GM19463 (cell line): ENCODE data around the gene GAS6.

Experiments
- ATAC-seq: cut with Tn5 transposase; IDR thresholded peaks from one replicate; pipeline ENCODE4 v1.9.1; 2021; ENCODE audit warnings: mild to moderate bottlenecking, moderate library complexity; ENCODE audit not compliant: unreplicated experiment

The GAS6 gene

DNA sequence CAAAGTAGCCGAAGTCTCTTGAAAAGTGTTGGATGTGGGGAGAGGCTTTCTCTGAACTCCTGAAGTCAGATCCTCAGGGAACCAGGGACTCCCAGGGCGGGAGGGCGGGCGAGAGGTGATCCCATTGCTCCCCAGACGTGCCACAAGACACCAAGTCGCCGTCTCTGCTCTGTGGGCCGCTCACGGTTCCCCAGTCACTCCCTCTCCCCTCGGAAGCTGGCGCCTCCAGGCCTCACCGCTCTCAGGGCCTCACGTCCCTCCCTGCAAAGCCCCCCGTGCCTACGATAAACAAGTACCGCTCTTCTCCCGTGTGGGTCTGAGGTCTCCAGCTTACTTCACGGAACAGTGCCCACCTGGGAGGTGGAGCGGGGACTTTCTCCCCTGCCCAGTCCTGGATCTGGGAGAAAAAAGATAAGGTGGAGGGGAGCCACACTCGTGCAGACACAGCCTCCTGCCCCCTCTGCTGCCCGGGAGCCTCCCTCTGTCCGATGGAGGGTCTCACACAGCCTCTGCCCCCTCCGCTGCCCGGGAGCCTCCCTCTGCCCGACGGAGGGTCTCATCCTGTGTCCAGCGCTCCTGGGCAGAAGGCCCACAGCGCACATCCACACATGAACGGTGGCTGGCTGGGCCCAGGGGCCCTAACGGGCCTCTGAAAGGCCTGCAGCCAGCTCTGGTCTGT is 50.7 kb downstream of the GAS6 start:
- no peak for ATAC-seq

DNA sequence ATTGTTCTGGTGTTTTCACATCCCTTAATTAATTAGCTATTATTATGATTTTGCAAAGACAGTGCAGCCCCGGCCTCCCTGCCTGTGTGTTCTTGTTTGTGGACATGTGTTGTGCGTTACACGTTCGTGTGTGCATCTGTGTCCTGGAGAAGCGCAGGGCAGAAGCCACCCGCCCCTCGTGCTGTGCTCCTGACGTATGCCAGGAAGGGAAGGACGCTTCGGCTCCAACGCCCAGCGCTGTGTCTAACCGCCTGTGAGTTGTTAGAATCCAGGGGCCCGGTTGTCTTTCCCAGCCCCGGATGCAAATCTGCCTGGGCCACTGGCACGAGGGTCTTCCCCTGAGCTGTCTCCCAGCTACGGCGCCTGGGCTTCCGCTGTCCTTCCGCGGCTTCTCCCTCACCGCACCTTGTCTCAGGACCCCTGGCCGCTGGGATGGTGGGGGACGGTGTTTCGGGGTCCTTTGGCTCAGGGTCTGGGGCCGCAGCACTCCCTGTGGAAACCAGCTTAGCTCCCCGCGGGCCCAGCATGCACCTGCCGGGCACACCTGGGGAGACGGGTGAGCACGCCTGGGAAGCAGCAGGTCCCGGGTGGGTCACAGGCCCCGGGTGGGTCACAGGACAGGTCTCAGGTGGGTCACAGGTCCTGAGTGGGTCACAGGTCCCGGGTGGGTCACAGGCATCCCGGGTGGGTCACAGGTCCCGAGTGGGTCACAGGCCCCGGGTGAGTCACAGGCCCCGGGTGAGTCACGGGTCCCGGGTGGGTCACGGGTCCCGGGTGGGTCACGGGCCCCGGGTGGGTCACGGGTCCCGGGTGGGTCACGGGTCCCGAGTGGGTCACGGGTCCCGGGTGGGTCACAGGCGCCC is 51.5 kb downstream of the GAS6 start:
- ATAC-seq: no peak

DNA sequence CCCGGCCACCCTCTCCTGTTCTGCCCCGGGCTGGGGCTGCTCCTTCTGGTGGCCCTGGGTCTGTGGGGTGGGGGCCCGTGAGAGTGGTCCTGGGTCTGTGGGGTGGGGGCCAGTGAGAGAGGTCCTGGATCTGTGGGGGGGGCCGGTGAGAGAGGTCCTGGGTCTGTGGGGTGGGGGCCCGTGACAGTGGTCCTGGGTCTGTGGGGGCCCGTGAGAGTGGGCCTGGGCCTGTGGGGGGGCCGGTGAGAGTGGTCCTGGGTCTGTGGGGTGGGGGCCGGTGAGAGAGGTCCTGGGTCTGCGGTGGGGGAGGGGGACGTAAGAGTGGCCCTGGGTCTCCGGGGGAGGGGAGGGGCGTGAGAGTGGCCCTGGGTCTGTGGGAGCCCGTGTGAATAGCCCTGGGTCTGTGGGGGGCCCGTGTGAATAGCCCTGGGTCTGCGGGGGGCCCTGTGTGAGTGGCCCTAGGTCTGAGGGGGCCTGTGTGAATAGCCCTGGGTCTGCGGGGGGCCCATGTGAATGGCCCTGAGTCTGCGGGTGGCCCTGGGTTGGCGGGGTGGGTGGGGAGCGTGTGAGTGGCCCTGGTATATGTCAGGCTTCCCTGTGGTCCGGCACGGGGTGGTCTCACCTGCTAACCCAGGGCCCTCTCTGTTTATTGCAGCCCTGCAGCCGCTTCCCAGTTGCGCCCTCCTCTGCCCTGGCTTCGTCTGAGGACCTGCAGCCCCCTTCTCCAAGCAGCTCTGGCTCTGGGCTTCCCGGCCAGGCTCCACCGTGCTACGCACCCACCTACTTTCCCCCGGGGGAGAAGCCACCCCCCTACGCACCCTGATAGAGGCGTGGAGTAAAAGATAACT is 52.6 kb downstream of the GAS6 start:
- ATAC-seq: no peak

- no peak for ATAC-seq
These were observed 53.2 kb downstream of the GAS6 start for GRCh38 chr13:113810640-113811039.

GRCh38 chr13:113809934-113810333 is 53.9 kb downstream of the GAS6 start:
- ATAC-seq: no peak

DNA sequence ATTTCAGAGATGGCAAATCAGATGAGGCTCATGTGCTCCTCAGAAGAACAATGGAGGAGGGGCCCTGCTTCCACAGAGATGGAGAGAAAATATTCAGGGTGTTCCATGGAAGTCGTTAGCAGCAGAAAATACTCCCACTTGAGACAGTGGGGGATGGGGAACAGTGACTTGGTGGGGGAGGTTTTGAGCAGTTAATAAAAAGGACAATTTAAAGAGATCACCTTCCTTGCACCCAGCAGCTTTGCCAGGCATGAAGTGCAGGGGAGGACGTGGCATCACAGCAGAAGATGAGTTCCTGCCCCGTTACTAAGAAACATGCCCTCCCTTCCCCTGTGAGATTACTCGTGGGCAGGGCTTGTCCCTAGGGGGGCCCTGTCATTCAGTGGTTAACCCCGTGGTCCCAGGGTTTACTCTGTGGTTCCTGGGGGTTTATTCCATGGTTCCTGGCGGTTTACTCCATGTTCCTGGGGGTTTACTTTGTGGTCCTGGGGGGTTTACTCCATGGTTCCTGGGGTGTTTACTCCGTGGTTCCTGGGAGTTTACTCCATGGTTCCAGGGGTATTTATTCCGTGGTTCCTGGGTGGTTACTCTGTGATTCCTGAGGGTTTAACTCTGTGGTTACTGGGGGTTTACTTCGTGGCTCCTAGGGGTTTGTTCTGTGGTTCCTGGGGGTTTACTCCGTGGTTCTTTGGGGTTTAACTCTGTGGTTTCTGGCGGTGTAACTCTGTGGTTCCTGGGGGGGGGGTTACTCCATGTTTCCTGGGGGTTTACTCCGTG is 55.6 kb downstream of the GAS6 start:
- no peak for ATAC-seq

DNA sequence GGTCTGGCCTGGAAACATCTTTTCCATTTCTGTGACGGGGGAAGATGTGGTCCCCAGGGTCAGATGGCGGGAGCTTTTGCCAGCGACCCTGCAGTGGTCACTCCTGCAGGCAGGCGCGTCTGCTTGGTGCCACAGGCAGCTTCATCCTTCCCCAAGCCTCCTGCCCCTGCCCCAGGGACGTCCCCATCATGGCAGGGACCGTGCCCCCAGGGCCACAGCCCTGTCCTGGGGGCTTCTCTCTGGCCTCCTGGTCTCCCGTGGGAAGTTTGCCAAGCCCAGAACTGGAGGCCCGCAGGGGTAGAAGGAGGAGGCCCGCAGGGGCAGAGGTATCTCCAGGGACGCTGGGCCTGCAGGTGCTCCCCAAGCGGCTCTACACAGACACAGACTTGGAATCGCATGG is 57.4 kb downstream of the GAS6 start:
- ATAC-seq: no peak

DNA sequence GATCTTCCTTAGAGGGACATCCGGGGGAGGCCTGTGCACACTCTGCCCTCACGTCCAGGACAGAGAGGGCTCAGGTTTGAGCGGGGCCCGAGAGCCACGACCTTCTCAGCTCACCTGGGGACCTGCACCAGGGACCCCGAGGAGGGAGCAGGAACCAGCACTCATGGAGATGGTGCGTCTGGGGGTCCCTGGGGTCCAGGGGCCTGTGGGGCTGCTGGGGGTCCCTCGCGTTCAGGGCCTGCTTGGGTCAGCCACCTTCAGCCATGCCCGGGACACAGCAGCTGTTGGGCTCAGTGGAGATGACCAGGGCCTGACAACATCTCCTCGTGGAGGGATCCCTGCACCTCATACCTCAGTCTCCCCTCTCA is 57.8 kb downstream of the GAS6 start:
- no peak for ATAC-seq

- ATAC-seq: no peak
These were observed 58.3 kb downstream of the GAS6 start for GRCh38 chr13:113805431-113806103.

DNA sequence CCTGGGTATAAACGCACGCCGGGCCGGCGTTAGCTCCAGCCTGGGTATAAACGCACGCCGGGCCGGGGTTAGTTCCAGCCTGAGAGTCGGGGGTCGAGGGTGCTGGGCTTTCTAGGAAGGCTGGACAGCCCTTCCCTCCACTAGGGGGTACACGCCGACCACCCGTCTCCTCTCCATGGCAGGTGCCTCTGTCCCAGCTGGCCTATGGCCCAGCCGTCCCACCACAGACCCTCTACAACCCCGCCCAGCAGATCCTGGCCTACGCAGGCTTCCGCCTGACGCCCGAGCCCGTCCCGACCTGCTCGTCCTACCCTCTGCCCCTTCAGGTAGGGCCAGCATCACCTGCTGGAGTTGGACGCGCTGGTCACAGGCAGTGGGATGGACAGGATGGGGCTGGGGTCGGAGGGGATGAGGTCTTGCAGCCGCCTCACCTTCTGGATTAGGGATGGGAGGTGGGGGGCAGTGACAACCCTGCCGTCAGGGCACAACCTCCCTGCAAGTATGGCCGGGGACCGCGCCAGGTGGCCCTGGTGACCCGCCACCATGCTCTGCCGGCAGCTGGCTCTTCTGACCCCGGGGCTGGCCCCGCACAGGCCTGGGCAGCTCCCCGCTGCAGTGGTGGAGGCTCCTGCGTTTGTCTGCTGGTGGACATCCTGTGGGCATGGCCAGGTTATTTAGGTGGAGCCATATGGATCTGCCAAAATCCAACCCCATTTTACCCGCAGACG is 59.0 kb downstream of the GAS6 start:
- ATAC-seq: no peak

GRCh38 chr13:113804017-113804702 is 59.7 kb downstream of the GAS6 start:
- no peak for ATAC-seq

- ATAC-seq: no peak
These were observed 60.4 kb downstream of the GAS6 start for GRCh38 chr13:113803409-113804016.

DNA sequence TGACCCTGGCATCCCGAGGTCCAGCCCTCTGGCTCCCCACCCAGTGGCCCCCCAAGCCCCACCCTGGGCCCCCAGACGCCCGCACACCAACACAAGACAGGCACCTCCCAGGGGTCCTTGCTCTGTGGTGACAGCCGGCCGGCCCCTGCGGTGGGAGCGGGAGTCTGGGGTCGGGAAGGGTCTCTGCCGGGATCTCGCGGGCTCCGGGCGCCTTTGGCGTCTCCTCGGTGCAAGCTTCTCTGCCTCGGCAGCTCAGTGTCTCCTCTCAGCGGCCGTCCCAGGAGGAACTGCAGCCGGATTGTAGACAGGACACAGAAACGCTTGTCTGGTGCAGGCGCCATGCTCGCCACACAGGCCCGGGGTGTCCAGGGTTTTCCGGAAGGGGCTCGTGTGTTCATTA is 61.1 kb downstream of the GAS6 start:
- ATAC-seq: no peak

- no peak for ATAC-seq
These were observed 61.8 kb downstream of the GAS6 start for GRCh38 chr13:113802090-113802531.

DNA sequence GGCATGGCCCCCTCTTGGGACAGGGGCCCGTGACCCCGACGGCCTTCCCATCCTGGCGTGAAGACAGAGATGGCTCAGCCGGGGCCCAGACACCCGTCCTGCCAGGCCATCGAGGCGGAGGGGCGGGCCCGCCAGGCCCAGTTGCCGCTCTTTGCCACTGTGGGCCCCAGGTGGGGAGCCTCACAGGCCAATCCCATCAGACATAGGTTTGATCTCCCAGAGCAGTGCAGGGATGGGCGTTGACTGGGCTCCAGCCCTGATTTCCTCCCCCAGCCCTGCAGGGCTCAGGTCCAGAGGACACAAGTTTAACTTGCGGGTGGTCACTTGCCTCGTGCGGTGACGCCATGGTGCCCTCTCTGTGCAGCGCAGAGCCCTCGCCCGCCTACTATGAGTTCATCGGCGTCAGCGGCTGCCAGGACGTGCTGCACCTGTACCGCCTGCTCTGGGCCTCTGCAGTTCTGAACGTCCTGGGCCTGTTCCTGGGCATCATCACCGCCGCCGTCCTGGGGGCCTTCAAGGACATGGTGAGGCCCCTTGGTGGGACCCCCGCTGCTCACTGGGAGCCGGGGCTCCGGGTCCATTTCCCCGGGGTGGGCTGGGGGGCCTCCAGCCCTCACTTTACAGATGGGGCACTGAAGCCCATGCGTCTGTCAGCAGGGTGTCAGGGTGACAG is 62.5 kb downstream of the GAS6 start:
- no peak for ATAC-seq

DNA sequence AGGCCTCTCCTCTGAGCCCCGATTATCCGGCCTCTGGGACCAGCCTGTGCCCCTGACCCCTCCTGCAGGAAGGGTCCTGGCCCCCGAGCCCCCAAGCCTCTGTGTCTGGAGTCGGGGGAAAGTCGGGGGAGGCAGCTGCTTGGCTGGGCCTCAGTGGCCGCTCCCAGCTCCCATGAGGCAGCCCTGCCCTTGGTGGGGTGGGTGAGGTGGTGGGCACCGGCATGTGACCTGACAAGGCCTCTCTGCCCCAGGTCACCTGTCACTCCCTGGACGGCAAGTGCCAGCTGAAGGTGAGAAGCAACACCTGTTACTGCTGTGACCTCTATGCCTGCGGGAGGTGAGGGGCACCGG is 63.3 kb downstream of the GAS6 start:
- no peak for ATAC-seq

DNA sequence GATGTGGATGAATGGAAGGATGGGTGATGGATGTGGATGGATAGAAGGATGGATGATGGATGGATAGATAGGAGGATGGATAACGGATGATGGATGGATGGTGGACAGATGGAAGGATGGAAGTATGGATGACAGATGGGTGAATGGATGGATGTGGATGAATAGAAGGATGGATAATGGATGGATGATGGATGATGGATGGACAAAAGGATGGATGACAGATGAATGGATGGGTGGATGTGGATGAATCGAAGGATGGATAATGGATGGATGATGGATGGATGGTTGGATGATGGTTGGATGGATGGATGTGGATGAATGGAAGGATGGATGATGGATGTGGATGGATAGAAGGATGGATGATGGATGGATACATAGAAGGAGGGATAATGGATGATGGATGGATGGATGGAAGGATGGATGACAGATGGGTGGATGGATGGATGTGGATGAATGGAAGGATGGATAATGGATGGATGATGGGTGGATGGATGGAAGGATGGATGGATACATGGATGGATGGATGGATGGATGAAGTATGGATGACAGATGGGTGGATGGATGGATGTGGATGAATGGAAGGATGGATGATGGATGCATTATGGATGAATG is 65.6 kb downstream of the GAS6 start:
- no peak for ATAC-seq
